Progenitor cell of endocrine pancreas (in vitro differentiated cells): ENCODE data around the gene BPIFB1. TPM values are rescaled to one million over a fixed set of nuclear protein-coding genes. Genes with fewer than 3 reads are reported as not detected.

Experiments
- DNase-seq: peaks from one replicate; pipeline ENCODE4 v3.0.0; 2021; ENCODE audit warnings: low spot score; ENCODE audit not compliant: unreplicated experiment
- H3K27ac Mint-ChIP-seq: 2 replicates; pipeline ENCODE4 v1.8.0; 2021; ENCODE audit warnings: mild to moderate bottlenecking, moderate library complexity, mixed read lengths
- H3K27me3 Mint-ChIP-seq: 2 replicates; pipeline ENCODE4 v1.8.0; 2021; ENCODE audit warnings: mixed read lengths
- H3K36me3 Mint-ChIP-seq: 2 replicates; pipeline ENCODE4 v1.8.0; 2022; ENCODE audit warnings: mixed read lengths; ENCODE audit not compliant: insufficient read depth
- H3K4me1 Mint-ChIP-seq: 2 replicates; pipeline ENCODE4 v1.8.0; 2021; ENCODE audit warnings: low read depth, mixed read lengths
- H3K4me3 Mint-ChIP-seq: 2 replicates; pipeline ENCODE4 v1.8.0; 2021; ENCODE audit warnings: low read depth, mild to moderate bottlenecking, moderate library complexity, mixed read lengths
- H3K9me3 Mint-ChIP-seq: 2 replicates; pipeline ENCODE4 v1.8.0; 2021; ENCODE audit warnings: low read depth, mixed read lengths
- total RNA-seq: library from RNA; stranded (reverse); gene quantifications from 2 replicates; pipeline ENCODE4 v1.2.1, GENCODE V29; 2021
- TF ChIP-seq, protein P1 (sequence below): fragments of 200-600 bp; sonication (generic); IDR thresholded peaks from one replicate; pipeline ENCODE4 v1.5.0; 2021; ENCODE audit warnings: antibody characterized with exemption, mild to moderate bottlenecking; ENCODE audit not compliant: unreplicated experiment

BPIFB1 gene
- total RNA-seq, 1 donor from 2014 or later = not detected

DNA sequence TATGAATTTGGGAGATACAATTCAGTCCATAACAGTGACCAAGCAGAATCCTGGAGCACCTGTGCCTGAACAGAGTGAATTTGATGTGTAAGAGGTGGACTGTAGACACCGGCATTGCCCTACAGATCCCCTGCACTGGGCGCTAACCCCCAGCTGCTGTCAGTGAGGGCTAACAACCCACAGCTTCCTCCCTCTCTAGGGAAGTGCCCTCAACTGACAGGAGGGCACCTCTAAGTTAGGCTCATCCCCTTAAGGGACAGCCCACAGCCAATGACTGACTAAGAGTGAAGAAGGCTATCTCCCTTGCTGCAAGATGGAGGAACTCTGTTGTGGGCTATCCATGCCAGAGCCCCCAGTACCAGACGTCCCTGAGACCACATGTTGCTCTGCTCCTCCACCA, 15.3 kb upstream of the BPIFB1 start:
- TF ChIP-seq, protein P1, sequence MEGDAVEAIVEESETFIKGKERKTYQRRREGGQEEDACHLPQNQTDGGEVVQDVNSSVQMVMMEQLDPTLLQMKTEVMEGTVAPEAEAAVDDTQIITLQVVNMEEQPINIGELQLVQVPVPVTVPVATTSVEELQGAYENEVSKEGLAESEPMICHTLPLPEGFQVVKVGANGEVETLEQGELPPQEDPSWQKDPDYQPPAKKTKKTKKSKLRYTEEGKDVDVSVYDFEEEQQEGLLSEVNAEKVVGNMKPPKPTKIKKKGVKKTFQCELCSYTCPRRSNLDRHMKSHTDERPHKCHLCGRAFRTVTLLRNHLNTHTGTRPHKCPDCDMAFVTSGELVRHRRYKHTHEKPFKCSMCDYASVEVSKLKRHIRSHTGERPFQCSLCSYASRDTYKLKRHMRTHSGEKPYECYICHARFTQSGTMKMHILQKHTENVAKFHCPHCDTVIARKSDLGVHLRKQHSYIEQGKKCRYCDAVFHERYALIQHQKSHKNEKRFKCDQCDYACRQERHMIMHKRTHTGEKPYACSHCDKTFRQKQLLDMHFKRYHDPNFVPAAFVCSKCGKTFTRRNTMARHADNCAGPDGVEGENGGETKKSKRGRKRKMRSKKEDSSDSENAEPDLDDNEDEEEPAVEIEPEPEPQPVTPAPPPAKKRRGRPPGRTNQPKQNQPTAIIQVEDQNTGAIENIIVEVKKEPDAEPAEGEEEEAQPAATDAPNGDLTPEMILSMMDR = no peak
- DNase-seq = no peak
- Mint-ChIP-seq H3K27me3 (peaks cover 20% of the 10 kb centered on the region), H3K4me1 (no peaks in the 10 kb centered on the region), H3K27ac (no peak overlapping the region), H3K4me3 (no peak overlapping the region), H3K9me3 (no peaks in the 10 kb centered on the region), H3K36me3 (no peaks in the 10 kb centered on the region)

GRCh38 chr20:33272155-33272873, 10.7 kb upstream of the BPIFB1 start:
- Mint-ChIP-seq H3K36me3 (no peaks in the 10 kb centered on the region), H3K4me1 (peaks cover 13% of the 10 kb centered on the region), H3K27ac (no peak overlapping the region), H3K9me3 (no peaks in the 10 kb centered on the region), H3K27me3 (peaks cover 19% of the 10 kb centered on the region), H3K4me3 (no peak overlapping the region)
- TF ChIP-seq, protein P1 = no peak
- no peak for DNase-seq

DNA sequence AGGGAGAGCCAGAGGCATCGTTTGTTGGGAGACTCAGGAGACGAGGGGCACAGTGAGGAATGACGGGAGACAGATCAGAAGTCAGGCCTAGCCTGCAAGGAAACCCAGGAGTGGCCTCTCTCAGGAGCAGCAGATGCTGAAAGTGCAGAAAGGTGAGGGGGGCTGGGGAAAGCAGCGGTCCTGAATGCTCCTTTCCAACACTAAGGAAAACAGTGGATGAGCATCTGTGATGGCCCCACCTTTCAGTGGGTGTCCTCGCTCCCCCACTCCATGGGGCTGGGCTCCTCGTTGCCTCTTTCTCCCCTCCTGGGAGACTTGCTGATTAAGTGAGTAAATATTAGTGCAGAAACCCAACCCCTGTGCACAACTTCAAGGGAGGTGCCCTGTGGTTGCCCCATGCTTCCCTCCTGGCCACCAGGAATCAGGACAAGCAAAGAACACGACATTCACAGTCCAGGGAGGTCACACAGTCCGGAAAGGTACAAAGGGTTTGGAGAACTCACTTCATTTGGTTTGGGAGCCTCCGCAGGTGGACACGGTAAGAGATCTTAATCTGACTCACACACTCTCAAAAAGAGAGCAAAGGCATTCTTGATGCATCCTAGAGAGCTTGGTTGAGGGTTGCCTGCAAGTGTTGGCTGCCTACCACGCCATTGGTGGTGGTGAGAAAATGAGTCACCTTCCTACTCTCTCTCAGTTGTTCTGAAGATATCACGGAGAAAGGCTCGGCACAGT, 9.7 kb upstream of the BPIFB1 start:
- Mint-ChIP-seq H3K4me3 (no peak overlapping the region), H3K36me3 (no peaks in the 10 kb centered on the region), H3K27me3 (peaks cover 15% of the 10 kb centered on the region), H3K27ac (no peak overlapping the region), H3K9me3 (no peaks in the 10 kb centered on the region), H3K4me1 (peaks cover 23% of the 10 kb centered on the region)
- no peak for DNase-seq
- TF ChIP-seq, protein P1 = no peak

GRCh38 chr20:33275215-33275614, 7.8 kb upstream of the BPIFB1 start:
- TF ChIP-seq, protein P1 = no peak
- no peak overlapping the region for H3K27ac Mint-ChIP-seq
- H3K9me3 Mint-ChIP-seq = no peaks in the 10 kb centered on the region

GRCh38 chr20:33275871-33276270, 7.1 kb upstream of the BPIFB1 start:
- TF ChIP-seq, protein P1 = no peak
- no peaks in the 10 kb centered on the region for H3K36me3 Mint-ChIP-seq
- no peak overlapping the region for H3K27ac Mint-ChIP-seq
- no peaks in the 10 kb centered on the region for H3K9me3 Mint-ChIP-seq
- peaks cover 26% of the 10 kb centered on the region for H3K4me1 Mint-ChIP-seq
- peaks cover 23% of the 10 kb centered on the region for H3K27me3 Mint-ChIP-seq
- H3K4me3 Mint-ChIP-seq = no peak overlapping the region
- DNase-seq = no peak

More at GRCh38 chr20:33275215-33275614, 7.8 kb upstream of the BPIFB1 start:
- Mint-ChIP-seq H3K4me3 (no peak overlapping the region), H3K27me3 (peaks cover 20% of the 10 kb centered on the region), H3K36me3 (no peaks in the 10 kb centered on the region), H3K4me1 (peaks cover 26% of the 10 kb centered on the region)
- no peak for DNase-seq
